ENCODE results near the gene NAIF1.

- TF ChIP-seq CTCF (IDR thresholded peaks at IDR 0.05) = peak; percentile 42
- TF ChIP-seq EZH2phosphoT487 (IDR thresholded peaks at IDR 0.05) = no peak
- TF ChIP-seq EZH2 (IDR thresholded peaks at IDR 0.05) = no peak
Observed at GRCh38 chr9:128020692-128021091, 46.4 kb downstream of the NAIF1 start.
